DND-41 (cell line): ENCODE results near the gene TFF3.

Experiments used
- CTCF ChIP-seq: IDR thresholded peaks from 2 replicates; pipeline ENCODE4 v1.5.1; 2012; ENCODE audit warnings: borderline replicate concordance, low read length, moderate library complexity, mild to moderate bottlenecking; ENCODE audit not compliant: poor library complexity, severe bottlenecking; ENCODE audit errors: extremely low read depth
- EZH2 ChIP-seq: IDR thresholded peaks from 3 replicates; pipeline ENCODE4 v1.6.1; 2012; ENCODE audit warnings: borderline replicate concordance, low read depth, mild to moderate bottlenecking, moderate library complexity, low read length, inconsistent platforms; ENCODE audit not compliant: severe bottlenecking

- TF ChIP-seq CTCF (no peak), EZH2 (no peak)
Observed at GRCh38 chr21:42262831-42263231, 52.4 kb downstream of the TFF3 start.
